ENCODE data around the gene RHOJ.

The RHOJ gene

GRCh38 chr14:63209160-63209559 lies 4.9 kb downstream of the RHOJ start:
- DNase-seq, result no peak

GRCh38 chr14:63210812-63211211 lies 6.6 kb downstream of the RHOJ start:
- no peak for DNase-seq

GRCh38 chr14:63212209-63212608 lies 8.0 kb downstream of the RHOJ start:
- DNase-seq, result no peak

- DNase-seq, result no peak
These were observed 8.7 kb downstream of the RHOJ start for GRCh38 chr14:63212776-63213500.

GRCh38 chr14:63214417-63215196 lies 10.4 kb downstream of the RHOJ start:
- DNase-seq, result no peak

- DNase-seq, result no peak
These were observed 16.3 kb downstream of the RHOJ start for GRCh38 chr14:63220526-63220925.

- DNase-seq, result no peak
These were observed 19.4 kb downstream of the RHOJ start for GRCh38 chr14:63223596-63223995.

GRCh38 chr14:63224196-63224595 lies 20.0 kb downstream of the RHOJ start:
- DNase-seq, result no peak

GRCh38 chr14:63228217-63228616 lies 24.0 kb downstream of the RHOJ start:
- no peak for DNase-seq

- no peak for DNase-seq
These were observed 25.3 kb downstream of the RHOJ start for GRCh38 chr14:63229330-63230059.

- DNase-seq, result no peak
These were observed 27.5 kb downstream of the RHOJ start for GRCh38 chr14:63231766-63232165.

- DNase-seq, result no peak
These were observed 33.5 kb downstream of the RHOJ start for GRCh38 chr14:63237791-63238190.

GRCh38 chr14:63240221-63240620 lies 36.0 kb downstream of the RHOJ start:
- no peak for DNase-seq

- no peak for DNase-seq
These were observed 36.9 kb downstream of the RHOJ start for GRCh38 chr14:63241096-63241495.

- DNase-seq, result no peak
These were observed 39.4 kb downstream of the RHOJ start for GRCh38 chr14:63243646-63244045.

GRCh38 chr14:63245893-63246292 lies 41.6 kb downstream of the RHOJ start:
- no peak for DNase-seq

GRCh38 chr14:63248211-63248610 lies 44.0 kb downstream of the RHOJ start:
- no peak for DNase-seq

- no peak for DNase-seq
These were observed 44.8 kb downstream of the RHOJ start for GRCh38 chr14:63249092-63249491.

- DNase-seq, result no peak
These were observed 53.1 kb downstream of the RHOJ start for GRCh38 chr14:63257299-63257698.

GRCh38 chr14:63262446-63262845 lies 58.2 kb downstream of the RHOJ start:
- no peak for DNase-seq

GRCh38 chr14:63266106-63266505 lies 61.9 kb downstream of the RHOJ start:
- DNase-seq, result no peak

GRCh38 chr14:63267171-63267570 lies 62.9 kb downstream of the RHOJ start:
- no peak for DNase-seq

- DNase-seq, result no peak
These were observed 64.5 kb downstream of the RHOJ start for GRCh38 chr14:63268771-63269170.

Measured in activated T-cell treated with anti-CD3 and anti-CD28 coated beads for 4 hours (primary cell).